Measurements from ENCODE around the gene CNPY2.
A peak's percentile ranks its signal among the peaks of the same experiment; 100 is the strongest.

CNPY2 gene

GRCh38 chr12:56304872-56305590 lies 10.8 kb downstream of the CNPY2 start:
- no peaks in the 10 kb centered on the region for H3K4me1 ChIP-seq (ENCODE audit: insufficient read depth, low read length)
- no peak overlapping the region for H3K4me3 ChIP-seq (ENCODE audit: low read length)
- H3K9me3 ChIP-seq (ENCODE audit: insufficient read depth, low read depth, low read length) = no peaks in the 10 kb centered on the region
- no peak overlapping the region for H3K27ac ChIP-seq (ENCODE audit: low read length)
- peaks cover 60% of the 10 kb centered on the region for H3K36me3 ChIP-seq (ENCODE audit: insufficient read depth, low read depth, low read length)
- no peak overlapping the region for H3K9ac ChIP-seq (ENCODE audit: low read depth, low read length)
- H3K27me3 ChIP-seq (ENCODE audit: insufficient read depth, low read length) = no peaks in the 10 kb centered on the region

- H3K27me3 ChIP-seq (ENCODE audit: insufficient read depth, low read length) = no peaks in the 10 kb centered on the region
- H3K36me3 ChIP-seq (ENCODE audit: insufficient read depth, low read depth, low read length) = peaks cover 54% of the 10 kb centered on the region
- no peak overlapping the region for H3K4me3 ChIP-seq (ENCODE audit: low read length)
- H3K4me1 ChIP-seq (ENCODE audit: insufficient read depth, low read length) = no peaks in the 10 kb centered on the region
- H3K9ac ChIP-seq (ENCODE audit: low read depth, low read length) = no peak overlapping the region
- no peak overlapping the region for H3K27ac ChIP-seq (ENCODE audit: low read length)
- H3K9me3 ChIP-seq (ENCODE audit: insufficient read depth, low read depth, low read length) = no peaks in the 10 kb centered on the region
Measured at GRCh38 chr12:56304276-56304675, 11.5 kb downstream of the CNPY2 start.

GRCh38 chr12:56300644-56301464 lies 14.9 kb downstream of the CNPY2 start:
- H3K4me3 ChIP-seq (ENCODE audit: low read length) = peak overlapping the region; percentile 94
- H3K27me3 ChIP-seq (ENCODE audit: insufficient read depth, low read length) = no peaks in the 10 kb centered on the region
- H3K9me3 ChIP-seq (ENCODE audit: insufficient read depth, low read depth, low read length) = no peaks in the 10 kb centered on the region
- peaks cover 43% of the 10 kb centered on the region for H3K36me3 ChIP-seq (ENCODE audit: insufficient read depth, low read depth, low read length)
- peak overlapping the region; percentile 79 for H3K27ac ChIP-seq (ENCODE audit: low read length)
- H3K4me1 ChIP-seq (ENCODE audit: insufficient read depth, low read length) = no peaks in the 10 kb centered on the region
- peak overlapping the region; percentile 81 for H3K9ac ChIP-seq (ENCODE audit: low read depth, low read length)

GRCh38 chr12:56299853-56300643 lies 15.7 kb downstream of the CNPY2 start, which contains the start of gene CS:
TSS of gene CS (minus strand) at chr12:56300330. CDS start at chr12:56300201, 129 bp downstream.
- Histone ChIP-seq H3K36me3 (ENCODE audit: insufficient read depth, low read depth, low read length) (peaks cover 35% of the 10 kb centered on the region), H3K9ac (ENCODE audit: low read depth, low read length) (peak within 1 kb of the TSS; percentile 89), H3K9me3 (ENCODE audit: insufficient read depth, low read depth, low read length) (no peaks in the 10 kb centered on the region)

GRCh38 chr12:56299308-56299852 lies 16.4 kb downstream of the CNPY2 start:
- no peaks in the 10 kb centered on the region for H3K4me1 ChIP-seq (ENCODE audit: insufficient read depth, low read length)
- H3K27ac ChIP-seq (ENCODE audit: low read length) = no peak overlapping the region
- H3K9me3 ChIP-seq (ENCODE audit: insufficient read depth, low read depth, low read length) = no peaks in the 10 kb centered on the region
- H3K36me3 ChIP-seq (ENCODE audit: insufficient read depth, low read depth, low read length) = peaks cover 34% of the 10 kb centered on the region
- peak overlapping the region; percentile 94 for H3K4me3 ChIP-seq (ENCODE audit: low read length)
- no peaks in the 10 kb centered on the region for H3K27me3 ChIP-seq (ENCODE audit: insufficient read depth, low read length)
- H3K9ac ChIP-seq (ENCODE audit: low read depth, low read length) = peak overlapping the region; percentile 89

More at GRCh38 chr12:56299853-56300643, 15.7 kb downstream of the CNPY2 start, which contains the start of gene CS:
- Histone ChIP-seq H3K27me3 (ENCODE audit: insufficient read depth, low read length) (no peaks in the 10 kb centered on the region), H3K4me3 (ENCODE audit: low read length) (peak within 1 kb of the TSS; percentile 94), H3K27ac (ENCODE audit: low read length) (peak within 1 kb of the TSS; percentile 79), H3K4me1 (ENCODE audit: insufficient read depth, low read length) (no peaks in the 10 kb centered on the region)

GRCh38 chr12:56298828-56299227 lies 17.0 kb downstream of the CNPY2 start:
- peak overlapping the region; percentile 89 for H3K9ac ChIP-seq (ENCODE audit: low read depth, low read length)
- H3K27me3 ChIP-seq (ENCODE audit: insufficient read depth, low read length) = no peaks in the 10 kb centered on the region
- peaks cover 34% of the 10 kb centered on the region for H3K36me3 ChIP-seq (ENCODE audit: insufficient read depth, low read depth, low read length)
- no peaks in the 10 kb centered on the region for H3K4me1 ChIP-seq (ENCODE audit: insufficient read depth, low read length)
- no peaks in the 10 kb centered on the region for H3K9me3 ChIP-seq (ENCODE audit: insufficient read depth, low read depth, low read length)
- H3K4me3 ChIP-seq (ENCODE audit: low read length) = peak overlapping the region; percentile 94
- H3K27ac ChIP-seq (ENCODE audit: low read length) = no peak overlapping the region

- peaks cover 37% of the 10 kb centered on the region for H3K36me3 ChIP-seq (ENCODE audit: insufficient read depth, low read depth, low read length)
- H3K9ac ChIP-seq (ENCODE audit: low read depth, low read length) = no peak overlapping the region
- H3K27me3 ChIP-seq (ENCODE audit: insufficient read depth, low read length) = no peaks in the 10 kb centered on the region
- no peak overlapping the region for H3K4me3 ChIP-seq (ENCODE audit: low read length)
- H3K9me3 ChIP-seq (ENCODE audit: insufficient read depth, low read depth, low read length) = no peaks in the 10 kb centered on the region
- H3K4me1 ChIP-seq (ENCODE audit: insufficient read depth, low read length) = no peaks in the 10 kb centered on the region
- no peak overlapping the region for H3K27ac ChIP-seq (ENCODE audit: low read length)
Measured at GRCh38 chr12:56297400-56297799, 18.4 kb downstream of the CNPY2 start.

- Histone ChIP-seq H3K9me3 (ENCODE audit: insufficient read depth, low read depth, low read length) (no peaks in the 10 kb centered on the region), H3K27me3 (ENCODE audit: insufficient read depth, low read length) (no peaks in the 10 kb centered on the region), H3K9ac (ENCODE audit: low read depth, low read length) (no peak overlapping the region), H3K4me3 (ENCODE audit: low read length) (no peak overlapping the region), H3K27ac (ENCODE audit: low read length) (no peak overlapping the region), H3K36me3 (ENCODE audit: insufficient read depth, low read depth, low read length) (peaks cover 36% of the 10 kb centered on the region), H3K4me1 (ENCODE audit: insufficient read depth, low read length) (no peaks in the 10 kb centered on the region)
Measured at GRCh38 chr12:56296295-56296694, 19.5 kb downstream of the CNPY2 start.

- Histone ChIP-seq H3K9ac (ENCODE audit: low read depth, low read length) (no peak overlapping the region), H3K9me3 (ENCODE audit: insufficient read depth, low read depth, low read length) (no peaks in the 10 kb centered on the region), H3K27me3 (ENCODE audit: insufficient read depth, low read length) (no peaks in the 10 kb centered on the region), H3K4me1 (ENCODE audit: insufficient read depth, low read length) (no peaks in the 10 kb centered on the region), H3K4me3 (ENCODE audit: low read length) (no peak overlapping the region), H3K27ac (ENCODE audit: low read length) (no peak overlapping the region), H3K36me3 (ENCODE audit: insufficient read depth, low read depth, low read length) (peaks cover 50% of the 10 kb centered on the region)
Measured at GRCh38 chr12:56293795-56294194, 22.0 kb downstream of the CNPY2 start.

- Histone ChIP-seq H3K4me1 (ENCODE audit: insufficient read depth, low read length) (peaks cover 4% of the 10 kb centered on the region), H3K9ac (ENCODE audit: low read depth, low read length) (no peak overlapping the region), H3K27ac (ENCODE audit: low read length) (no peak overlapping the region), H3K36me3 (ENCODE audit: insufficient read depth, low read depth, low read length) (peaks cover 43% of the 10 kb centered on the region), H3K4me3 (ENCODE audit: low read length) (no peak overlapping the region), H3K27me3 (ENCODE audit: insufficient read depth, low read length) (no peaks in the 10 kb centered on the region), H3K9me3 (ENCODE audit: insufficient read depth, low read depth, low read length) (no peaks in the 10 kb centered on the region)
Measured at GRCh38 chr12:56288705-56289387, 26.9 kb downstream of the CNPY2 start.

All from iPS-20b (cell line).